K562 (cell line): ENCODE measurements around the gene ARHGEF17. TPM values are rescaled to one million over a fixed set of nuclear protein-coding genes. Genes with fewer than 3 reads are reported as not detected.

ENCODE experiments used
- ARID1B ChIP-seq: fragments of 450-650 bp; IDR thresholded peaks from 2 replicates; pipeline ENCODE4 v1.6.1; 2016; ENCODE audit warnings: antibody characterized with exemption, mild to moderate bottlenecking, inconsistent platforms
- ATF7 ChIP-seq: fragments of 450-650 bp; IDR thresholded peaks from 2 replicates; pipeline ENCODE4 v1.7.1; 2014; ENCODE audit warnings: mild to moderate bottlenecking, moderate library complexity
- BACH1 ChIP-seq: fragments of 200-800 bp; sonication (Bioruptor generic); IDR thresholded peaks from 2 replicates; pipeline ENCODE4 v1.6.1; 2016; ENCODE audit warnings: missing genetic modification characterization, missing compliant biosample characterization
- CTBP1 ChIP-seq: fragments of 450-650 bp; IDR thresholded peaks from 2 replicates; pipeline ENCODE4 v1.6.1; 2016; ENCODE audit warnings: borderline replicate concordance
- DIDO1 ChIP-seq: fragments of 450-650 bp; IDR thresholded peaks from 2 replicates; pipeline ENCODE4 v1.6.1; 2016; ENCODE audit warnings: low read depth, missing biosample characterization, missing genetic modification characterization
- EGR1 ChIP-seq: fragments of 450-650 bp; conservative IDR thresholded peaks from 2 replicates; pipeline ENCODE4 v1.6.1; 2017; ENCODE audit warnings: mild to moderate bottlenecking
- FOXK2 ChIP-seq, 2 experiments: fragments of 450-650 bp; IDR thresholded peaks in 1 of 2; conservative IDR thresholded peaks in 1 of 2; 2 replicates each; pipeline ENCODE4 v1.6.1; 2016; ENCODE audit warnings: low read depth in 2 of 2, mild to moderate bottlenecking in 1 of 2
- HNRNPLL ChIP-seq: fragments of 200-400 bp; formaldehyde crosslinking; IDR thresholded peaks from 2 replicates; pipeline ENCODE4 v1.6.1; 2017; ENCODE audit warnings: low read length, low read depth, mild to moderate bottlenecking; ENCODE audit not compliant: poor library complexity, severe bottlenecking
- KHSRP ChIP-seq: fragments of 450-650 bp; IDR thresholded peaks from 2 replicates; pipeline ENCODE4 v1.6.1; 2017
- L3MBTL2 ChIP-seq: fragments of 450-650 bp; IDR thresholded peaks from 2 replicates; pipeline ENCODE4 v1.6.1; 2016; ENCODE audit warnings: mild to moderate bottlenecking, moderate library complexity
- NCOA6 ChIP-seq: fragments of 450-650 bp; IDR thresholded peaks from 2 replicates; pipeline ENCODE4 v1.6.1; 2017; ENCODE audit warnings: mild to moderate bottlenecking
- NR1H2 ChIP-seq: sonication (generic); formaldehyde crosslinking; IDR thresholded peaks from 2 replicates; pipeline ENCODE4 v1.4.0; 2020; ENCODE audit warnings: mild to moderate bottlenecking, missing genetic modification reagents
- NRF1 ChIP-seq, 2 experiments: fragments of 450-650 bp; IDR thresholded peaks in 1 of 2; conservative IDR thresholded peaks in 1 of 2; 2 replicates each; pipeline ENCODE4 v1.6.1; 2014; ENCODE audit warnings: mild to moderate bottlenecking in 2 of 2
- OTX1 ChIP-seq: fragments of 450-650 bp; formaldehyde crosslinking; IDR thresholded peaks from 2 replicates; pipeline ENCODE4 v1.4.0; 2022; ENCODE audit warnings: mild to moderate bottlenecking
- PPARD ChIP-seq: fragments of 250-450 bp; sonication (Bioruptor Pico); IDR thresholded peaks from 2 replicates; pipeline ENCODE4 v1.8.0; 2022; ENCODE audit warnings: inconsistent platforms, mild to moderate bottlenecking, moderate library complexity
- RBM34 ChIP-seq: fragments of 200-400 bp; formaldehyde crosslinking; IDR thresholded peaks from 2 replicates; pipeline ENCODE4 v1.6.1; 2018; ENCODE audit warnings: low read length, borderline replicate concordance; ENCODE audit not compliant: insufficient read depth
- RBM39 ChIP-seq: fragments of 200-400 bp; formaldehyde crosslinking; optimal IDR thresholded peaks from 2 replicates; pipeline ENCODE3; 2018; ENCODE audit warnings: low read depth, low read length
- RFX5 ChIP-seq: IDR thresholded peaks from 2 replicates; pipeline ENCODE4 v1.6.1; 2011; ENCODE audit warnings: low read depth, mild to moderate bottlenecking, improper control_type of control experiment, low read length
- TEAD1 ChIP-seq, 2 experiments: fragments of 450-650 bp in 1 of 2; sonication (generic) in 1 of 2; formaldehyde crosslinking; IDR thresholded peaks; 2 replicates each; pipeline versions ENCODE4 v1.4.0 to v1.8.0; 2020 to 2022; ENCODE audit warnings: mild to moderate bottlenecking in 2 of 2, missing genetic modification reagents in 1 of 2
- ZNF263 ChIP-seq: sonication (generic); formaldehyde crosslinking; IDR thresholded peaks from 2 replicates; pipeline ENCODE4 v1.8.0; 2022; ENCODE audit warnings: mild to moderate bottlenecking, missing genetic modification reagents, borderline replicate concordance
- ZNF282 ChIP-seq: sonication (generic); formaldehyde crosslinking; IDR thresholded peaks from 2 replicates; pipeline ENCODE4 v1.8.1; 2023; ENCODE audit warnings: missing genetic modification reagents
- ZNF589 ChIP-seq: fragments of 200-800 bp; sonication (Bioruptor generic); IDR thresholded peaks from 2 replicates; pipeline ENCODE4 v1.6.1; 2016; ENCODE audit warnings: low read depth, missing genetic modification characterization, missing compliant biosample characterization
- ZNF668 ChIP-seq: fragments of 250-450 bp; sonication (Bioruptor Pico); IDR thresholded peaks from 2 replicates; pipeline ENCODE4 v1.8.0; 2022; ENCODE audit warnings: mild to moderate bottlenecking, inconsistent platforms
- ZNF717 ChIP-seq: fragments of 250-450 bp; sonication (Bioruptor Pico); IDR thresholded peaks from 2 replicates; pipeline ENCODE4 v1.5.0; 2021
- ZNF766 ChIP-seq: fragments of 200-800 bp; sonication (Bioruptor generic); conservative IDR thresholded peaks from 2 replicates; pipeline ENCODE4 v1.6.1; 2016; ENCODE audit warnings: missing genetic modification characterization, missing compliant biosample characterization
- ZZZ3 ChIP-seq: fragments of 450-650 bp; IDR thresholded peaks from 2 replicates; pipeline ENCODE4 v1.6.1; 2016; ENCODE audit warnings: antibody characterized with exemption, mild to moderate bottlenecking, moderate library complexity
- polyA plus RNA-seq, 8 experiments: library from polyadenylated mRNA; depleted of rRNA in 4 of 8; stranded (reverse) in 5 of 8; unstranded in 3 of 8; fragments of >200 nt; fragmentation: Nextera tagmentation in 2 of 8; fragmentation: Illumina TruSeq in 1 of 8; extraction: Ambion mirVana in 2 of 8; extraction: Trizol in 1 of 8; gene quantifications; 2 replicates each; pipeline versions ENCODE4 v1.2.1 to v1.2.3, GENCODE V29; 2011 to 2014; ENCODE audit warnings: inconsistent platforms in 1 of 8, missing spikeins in 1 of 8
- total RNA-seq, 7 experiments: library from RNA; depleted of rRNA in 6 of 7; stranded (reverse); fragments of >200 nt in 6 of 7; fragmentation: Illumina TruSeq in 2 of 7; extraction: Trizol in 2 of 7; gene quantifications; 2 replicates each; pipeline versions ENCODE4 v1.2.1 to v1.2.3, GENCODE V29; 2011 to 2021; ENCODE audit warnings: low replicate concordance in 1 of 7
- TF ChIP-seq, protein P1 (sequence below): fragments of 250-450 bp; sonication (Bioruptor Pico); IDR thresholded peaks from 2 replicates; pipeline ENCODE4 v1.5.0; 2020; ENCODE audit warnings: mild to moderate bottlenecking
- TF ChIP-seq, protein P2 (sequence below): sonication (generic); formaldehyde crosslinking; IDR thresholded peaks from 2 replicates; pipeline ENCODE4 v1.9.0; 2022; ENCODE audit warnings: mild to moderate bottlenecking, missing genetic modification reagents

The ARHGEF17 gene
- total and polyA plus RNA-seq, 9 of the 15 experiments (the other 6 are each of a cell fraction or from before 2014, with no cell fraction given) = 0.04 to 0.68 (median 0.10) TPM; not detected in 2

DNA sequence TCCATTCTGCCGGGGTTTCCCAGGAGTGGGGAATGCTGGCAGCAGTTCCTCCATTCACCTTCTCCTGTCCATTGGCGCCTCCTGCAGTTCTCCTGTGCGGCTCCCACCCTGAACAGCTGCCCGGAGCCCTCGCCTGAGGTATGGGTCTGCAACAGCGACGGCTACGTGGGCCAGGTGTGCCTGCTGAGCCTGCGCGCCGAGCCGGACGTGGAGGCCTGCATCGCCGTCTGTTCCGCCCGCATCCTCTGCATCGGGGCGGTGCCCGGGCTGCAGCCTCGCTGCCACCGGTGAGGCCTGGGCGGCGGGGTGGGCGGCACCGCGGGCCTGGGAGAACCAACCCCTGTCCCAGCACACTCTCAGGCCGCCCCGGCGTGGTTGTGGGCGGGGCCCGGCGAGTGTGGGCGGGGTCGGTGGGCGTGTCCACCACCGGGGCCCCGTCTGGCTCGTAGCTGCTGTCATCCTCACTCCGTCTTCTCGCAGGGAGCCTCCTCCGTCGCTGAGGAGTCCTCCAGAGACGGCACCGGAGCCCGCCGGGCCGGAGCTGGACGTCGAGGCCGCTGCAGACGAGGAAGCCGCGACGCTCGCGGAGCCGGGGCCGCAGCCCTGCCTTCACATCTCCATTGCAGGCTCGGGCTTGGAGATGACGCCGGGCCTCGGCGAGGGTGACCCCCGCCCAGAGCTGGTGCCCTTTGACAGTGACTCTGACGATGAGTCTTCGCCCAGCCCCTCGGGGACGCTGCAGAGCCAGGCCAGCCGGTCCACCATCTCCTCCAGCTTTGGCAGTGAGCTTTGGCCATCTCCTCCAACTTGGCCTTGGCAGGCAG, 54.1 kb downstream of the ARHGEF17 start (continued):
- TF ChIP-seq, protein P1, sequence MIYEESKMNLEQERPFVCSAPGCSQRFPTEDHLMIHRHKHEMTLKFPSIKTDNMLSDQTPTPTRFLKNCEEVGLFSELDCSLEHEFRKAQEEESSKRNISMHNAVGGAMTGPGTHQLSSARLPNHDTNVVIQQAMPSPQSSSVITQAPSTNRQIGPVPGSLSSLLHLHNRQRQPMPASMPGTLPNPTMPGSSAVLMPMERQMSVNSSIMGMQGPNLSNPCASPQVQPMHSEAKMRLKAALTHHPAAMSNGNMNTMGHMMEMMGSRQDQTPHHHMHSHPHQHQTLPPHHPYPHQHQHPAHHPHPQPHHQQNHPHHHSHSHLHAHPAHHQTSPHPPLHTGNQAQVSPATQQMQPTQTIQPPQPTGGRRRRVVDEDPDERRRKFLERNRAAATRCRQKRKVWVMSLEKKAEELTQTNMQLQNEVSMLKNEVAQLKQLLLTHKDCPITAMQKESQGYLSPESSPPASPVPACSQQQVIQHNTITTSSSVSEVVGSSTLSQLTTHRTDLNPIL (CRISPR knock-in tag) = no peak
- no peak for TF ChIP-seq ZNF668
- 0 out of 2 replicates have a peak, but pooled peaks have one; percentile 44 for TF ChIP-seq ZNF282 (CRISPR knock-in tag)
- no peak for TF ChIP-seq KHSRP
- TF ChIP-seq DIDO1 = no peak
- TF ChIP-seq, protein P2, sequence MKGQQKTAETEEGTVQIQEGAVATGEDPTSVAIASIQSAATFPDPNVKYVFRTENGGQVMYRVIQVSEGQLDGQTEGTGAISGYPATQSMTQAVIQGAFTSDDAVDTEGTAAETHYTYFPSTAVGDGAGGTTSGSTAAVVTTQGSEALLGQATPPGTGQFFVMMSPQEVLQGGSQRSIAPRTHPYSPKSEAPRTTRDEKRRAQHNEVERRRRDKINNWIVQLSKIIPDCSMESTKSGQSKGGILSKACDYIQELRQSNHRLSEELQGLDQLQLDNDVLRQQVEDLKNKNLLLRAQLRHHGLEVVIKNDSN = no peak; the same call in 1 of the 2 replicates
- TF ChIP-seq NR1H2 = no peak
- peak; percentile 81; the same call in 1 of the 2 replicates for TF ChIP-seq ZNF263 (CRISPR knock-in tag)
- TF ChIP-seq BACH1 = no peak
- TF ChIP-seq RBM34 = 0 out of 2 replicates have a peak, but pooled peaks have one; percentile 25
- peak in 1 of 2 experiments; percentile 40; a peak in 1 of 4 replicates for TF ChIP-seq TEAD1 (CRISPR knock-in tag; IDR thresholded peaks at IDR 0.05)
- TF ChIP-seq CTBP1 = peak; percentile 52; the same call in 1 of the 2 replicates
- TF ChIP-seq ARID1B = no peak
- TF ChIP-seq EGR1 = peak; percentile 68
- no peak for TF ChIP-seq RFX5
- peak; percentile 22; the same call in 1 of the 2 replicates for TF ChIP-seq ATF7
- no peak for TF ChIP-seq ZNF766
- TF ChIP-seq OTX1 = no peak
- peak; percentile 66 to 75 for TF ChIP-seq NRF1 (conservative IDR thresholded peaks at IDR 0.05 in 1 of 2, IDR thresholded peaks at IDR 0.05 in 1 of 2)
- no peak for TF ChIP-seq RBM39
- no peak for TF ChIP-seq HNRNPLL
- no peak for TF ChIP-seq PPARD
- no peak for TF ChIP-seq ZNF589 (CRISPR knock-in tag)
- peak; percentile 12; the same call in 1 of the 2 replicates for TF ChIP-seq NCOA6
- TF ChIP-seq FOXK2 (conservative IDR thresholded peaks at IDR 0.05 in 1 of 2, IDR thresholded peaks at IDR 0.05 in 1 of 2; ENCODE audit: low read depth in 2 of 2) = no peak
- no peak for TF ChIP-seq ZZZ3
- TF ChIP-seq L3MBTL2 = peak; percentile 18; the same call in 1 of the 2 replicates
- TF ChIP-seq ZNF717 = no peak
